Measurements from ENCODE around the gene RNF39.
"Not testable (repeated sequence)": the region's sequence is repeated elsewhere in the genome, so short reads cannot be mapped to it uniquely, and the experiment has no call there.

RNF39 gene, protein sequence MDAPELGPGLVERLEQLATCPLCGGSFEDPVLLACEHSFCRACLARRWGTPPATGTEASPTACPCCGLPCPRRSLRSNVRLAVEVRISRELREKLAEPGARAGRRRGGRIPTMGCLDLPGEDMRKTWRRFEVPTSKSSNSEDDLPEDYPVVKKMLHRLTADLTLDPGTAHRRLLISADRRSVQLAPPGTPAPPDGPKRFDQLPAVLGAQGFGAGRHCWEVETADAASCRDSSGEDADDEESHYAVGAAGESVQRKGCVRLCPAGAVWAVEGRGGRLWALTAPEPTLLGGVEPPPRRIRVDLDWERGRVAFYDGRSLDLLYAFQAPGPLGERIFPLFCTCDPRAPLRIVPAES

DNA sequence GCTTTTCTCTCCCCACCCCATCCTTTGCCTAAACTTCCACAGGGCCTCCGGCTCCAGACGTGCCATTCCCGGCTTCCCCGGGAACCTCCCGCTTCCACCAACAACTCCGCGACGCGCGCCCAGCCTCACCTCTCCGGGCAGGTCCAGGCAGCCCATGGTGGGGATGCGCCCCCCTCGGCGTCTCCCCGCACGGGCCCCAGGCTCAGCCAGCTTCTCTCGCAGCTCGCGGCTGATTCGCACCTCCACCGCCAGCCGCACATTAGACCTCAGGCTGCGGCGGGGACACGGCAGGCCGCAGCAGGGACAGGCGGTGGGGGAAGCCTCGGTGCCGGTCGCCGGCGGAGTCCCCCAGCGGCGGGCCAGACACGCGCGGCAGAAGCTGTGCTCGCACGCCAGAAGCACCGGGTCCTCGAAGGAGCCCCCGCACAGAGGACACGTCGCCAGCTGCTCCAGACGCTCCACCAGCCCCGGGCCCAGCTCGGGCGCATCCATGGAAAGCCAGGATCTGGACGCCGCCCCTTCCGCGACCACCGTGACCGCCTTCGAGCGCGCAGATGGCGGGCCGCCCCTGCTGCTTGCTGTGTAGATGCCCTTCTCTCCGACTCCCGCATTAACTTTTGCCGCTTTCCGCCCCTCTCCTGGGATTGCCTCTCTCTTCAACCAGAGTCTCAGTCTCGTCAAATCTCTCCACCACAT is at the start of gene RNF39:
TSS of gene RNF39 (minus strand) at position 676 of the 696 bp plus-strand sequence. CDS start at position 492, 184 bp downstream.
- DNase-seq (ENCODE audit: low read depth in 2 of 2) = no peak

DNA sequence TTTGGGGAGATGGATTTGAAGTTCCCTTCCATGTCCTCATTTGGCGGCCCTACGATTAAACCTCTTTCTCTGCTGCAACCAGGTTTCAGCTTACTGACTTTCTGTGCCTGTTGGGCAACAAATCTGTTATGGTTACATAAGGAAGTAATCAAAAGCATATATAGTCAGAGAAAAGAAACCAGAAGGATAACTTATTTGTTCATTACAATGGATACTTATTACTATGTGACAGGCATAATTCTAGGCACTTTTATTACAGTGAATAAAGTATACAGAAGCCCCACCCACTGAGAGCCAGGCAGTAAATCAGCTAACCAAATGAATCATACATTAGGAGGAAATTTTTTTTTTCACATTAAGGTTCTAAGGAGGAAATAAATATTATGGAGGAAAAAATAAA is 46.9 kb upstream of the RNF39 start:
- DNase-seq (ENCODE audit: low read depth in 2 of 2) = no peak

DNA sequence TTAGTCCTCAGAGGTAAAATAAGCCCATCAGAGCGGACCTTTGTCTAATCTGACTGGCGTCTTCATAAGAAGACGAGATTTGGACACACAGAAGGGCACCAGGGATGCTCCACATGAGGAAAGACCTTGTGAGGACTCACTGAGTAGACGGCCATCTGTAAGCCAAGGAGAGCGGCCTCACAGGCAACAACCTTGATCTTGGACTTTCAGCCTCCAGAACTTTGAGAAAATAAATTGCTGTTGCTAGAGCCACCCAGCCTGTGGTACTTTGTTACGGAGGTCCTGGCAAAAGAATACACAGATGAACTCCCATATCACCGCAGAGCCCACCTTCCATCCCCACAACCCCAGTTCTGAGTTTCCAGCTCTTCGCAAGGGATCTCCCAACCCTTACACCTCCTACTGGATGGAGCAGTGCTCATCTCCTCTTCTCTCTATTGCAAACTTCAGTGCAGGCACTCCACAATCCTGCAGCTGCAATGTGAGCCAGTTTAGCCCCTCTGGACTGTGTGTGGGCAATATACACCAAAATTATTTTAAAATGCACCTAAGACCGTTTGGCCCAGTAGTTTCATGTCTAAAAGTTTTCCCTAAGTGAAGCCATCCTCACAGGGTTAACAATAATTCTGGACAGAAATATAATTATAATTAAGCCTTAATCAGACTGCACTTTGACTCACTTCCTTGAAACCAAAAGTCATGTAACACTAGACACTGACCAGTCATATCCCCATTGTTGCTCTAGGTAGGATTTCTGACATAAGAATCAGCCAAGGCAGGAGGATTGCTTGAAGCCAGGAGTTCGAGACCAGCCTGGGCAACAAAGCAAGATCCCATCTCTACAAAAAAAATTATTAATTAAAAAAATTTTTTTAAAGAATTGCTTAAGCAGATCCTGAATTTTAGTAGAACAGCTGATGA is 46.1 kb upstream of the RNF39 start:
- no peak for DNase-seq (ENCODE audit: low read depth in 2 of 2)

DNA sequence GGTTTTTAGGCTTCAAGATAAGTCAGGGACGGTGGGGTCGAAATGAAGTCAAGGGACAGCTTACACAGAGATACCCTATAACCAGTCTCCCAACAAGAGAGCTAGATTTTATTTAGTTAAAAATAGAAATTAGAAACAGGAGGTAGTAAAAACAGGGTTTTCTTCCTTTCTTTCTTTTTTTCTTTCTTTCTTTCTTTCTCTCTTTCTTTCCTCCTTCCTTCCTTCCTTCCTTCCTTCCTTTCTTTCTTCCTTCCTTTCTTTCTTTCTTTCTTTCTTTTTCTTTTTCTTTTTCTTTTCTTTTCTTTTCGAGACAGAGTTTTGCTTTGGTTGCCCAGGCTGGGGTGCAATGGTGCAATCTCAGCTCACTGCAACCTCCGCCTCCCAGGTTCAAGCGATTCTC is 43.1 kb upstream of the RNF39 start:
- not testable (repeated sequence) for DNase-seq (ENCODE audit: low read depth in 2 of 2)

DNA sequence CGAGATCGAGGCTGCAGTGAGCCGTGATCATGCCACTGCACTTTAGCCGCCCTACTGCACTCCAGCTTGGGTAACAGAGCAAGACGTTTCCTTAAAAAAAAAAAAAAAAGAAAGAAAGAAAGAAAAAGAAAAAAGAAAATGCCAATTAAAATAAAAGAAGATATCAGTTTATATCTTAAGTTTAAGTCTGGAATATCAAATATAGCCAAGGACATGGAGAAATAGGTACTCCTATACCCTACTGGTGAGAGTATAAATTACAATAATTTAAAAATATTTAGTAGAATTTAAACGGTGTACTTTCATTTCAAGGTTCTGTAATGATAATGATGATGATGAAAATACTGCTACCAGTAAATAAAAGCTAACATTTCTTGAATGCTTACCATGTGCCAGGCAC is 41.2 kb upstream of the RNF39 start:
- DNase-seq (ENCODE audit: low read depth in 2 of 2) = no peak

DNA sequence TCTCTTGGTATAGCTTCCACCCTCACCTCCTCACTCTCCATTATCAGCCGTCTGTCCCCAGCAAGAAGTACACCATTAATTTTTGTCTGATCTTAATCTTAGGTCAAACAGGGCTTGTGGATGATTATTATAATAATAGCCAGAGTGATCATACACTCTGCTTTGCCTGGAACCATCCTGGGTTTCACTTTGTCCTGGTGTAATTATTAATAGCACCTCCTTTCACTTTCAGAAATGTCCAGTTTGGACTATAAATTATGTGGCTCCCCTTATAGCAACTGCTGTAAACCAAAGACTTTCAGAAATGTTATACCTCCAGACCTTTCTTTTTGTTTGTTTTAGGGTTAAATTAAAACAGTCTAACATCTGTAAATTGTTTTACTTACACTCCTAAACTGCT is 38.3 kb upstream of the RNF39 start:
- DNase-seq (ENCODE audit: low read depth in 2 of 2) = no peak

DNA sequence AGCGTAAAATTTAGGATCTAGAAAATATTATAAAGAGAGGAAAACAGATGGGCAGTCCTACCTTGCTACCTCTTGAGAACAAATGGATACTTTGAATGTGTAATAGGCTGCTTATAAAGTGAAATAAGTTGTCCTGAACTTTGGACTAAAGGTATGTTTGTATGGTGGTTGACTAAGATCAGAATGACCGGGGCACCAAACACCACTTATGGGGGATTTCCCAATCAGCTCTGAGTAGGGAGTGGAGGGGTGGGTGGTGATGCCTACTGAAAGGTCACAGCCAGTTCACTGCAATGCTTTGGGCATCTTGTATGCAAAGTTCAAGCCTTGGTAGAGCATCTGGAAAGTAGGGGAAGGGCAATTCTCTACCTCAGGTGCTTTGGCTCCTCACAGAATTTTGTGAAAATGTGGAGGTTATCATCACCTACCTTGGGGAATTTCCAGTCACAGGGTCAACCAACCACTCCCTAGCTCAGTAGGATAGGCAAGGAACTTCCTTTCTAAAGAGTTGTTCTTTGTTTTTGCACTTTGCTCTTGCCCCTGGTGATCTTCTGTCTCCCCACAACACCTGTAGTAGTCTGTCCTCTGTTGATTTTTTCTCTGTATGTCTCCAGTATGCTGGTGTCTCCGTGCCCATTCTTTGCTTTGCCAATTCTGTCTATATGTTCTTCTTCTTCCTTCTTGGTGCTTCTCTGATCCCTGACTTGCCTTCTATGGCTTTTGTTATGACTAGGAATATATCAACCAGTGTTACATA is 37.6 kb upstream of the RNF39 start, which contains the start of gene TRIM31:
TSS of gene TRIM31 (minus strand) at position 88 of the 757 bp plus-strand sequence. CDS start 285 bp downstream, outside the sequence.
- no peak for DNase-seq (ENCODE audit: low read depth in 2 of 2)

DNA sequence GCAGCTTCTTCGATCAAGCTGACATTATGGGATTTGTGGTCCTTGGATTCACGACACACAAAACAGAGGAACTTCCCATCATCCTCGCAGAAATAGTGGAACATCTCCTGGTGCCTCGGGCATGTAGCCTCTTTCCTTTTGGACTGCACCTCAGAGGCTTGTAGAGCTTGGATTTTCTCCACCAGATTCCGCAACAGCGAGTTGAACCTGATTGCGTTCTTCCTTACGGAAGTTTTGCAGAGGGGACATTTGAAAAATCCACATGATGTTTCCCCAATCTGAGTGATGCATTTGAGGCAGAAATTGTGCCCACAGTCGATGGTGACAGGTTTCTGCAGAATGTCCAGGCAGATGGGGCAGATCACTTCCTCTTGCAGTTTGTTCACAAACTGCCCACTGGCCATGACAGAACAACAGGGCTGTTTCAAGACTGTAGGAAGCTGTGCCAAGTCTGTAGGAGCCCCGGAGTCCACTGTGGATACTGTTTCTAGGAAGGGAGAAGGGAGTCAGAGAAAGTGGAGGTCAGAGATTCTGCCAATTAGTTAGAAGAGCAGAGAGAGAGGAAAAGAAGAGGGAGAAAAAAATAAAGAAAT is 36.9 kb upstream of the RNF39 start:
- DNase-seq (ENCODE audit: low read depth in 2 of 2) = no peak

DNA sequence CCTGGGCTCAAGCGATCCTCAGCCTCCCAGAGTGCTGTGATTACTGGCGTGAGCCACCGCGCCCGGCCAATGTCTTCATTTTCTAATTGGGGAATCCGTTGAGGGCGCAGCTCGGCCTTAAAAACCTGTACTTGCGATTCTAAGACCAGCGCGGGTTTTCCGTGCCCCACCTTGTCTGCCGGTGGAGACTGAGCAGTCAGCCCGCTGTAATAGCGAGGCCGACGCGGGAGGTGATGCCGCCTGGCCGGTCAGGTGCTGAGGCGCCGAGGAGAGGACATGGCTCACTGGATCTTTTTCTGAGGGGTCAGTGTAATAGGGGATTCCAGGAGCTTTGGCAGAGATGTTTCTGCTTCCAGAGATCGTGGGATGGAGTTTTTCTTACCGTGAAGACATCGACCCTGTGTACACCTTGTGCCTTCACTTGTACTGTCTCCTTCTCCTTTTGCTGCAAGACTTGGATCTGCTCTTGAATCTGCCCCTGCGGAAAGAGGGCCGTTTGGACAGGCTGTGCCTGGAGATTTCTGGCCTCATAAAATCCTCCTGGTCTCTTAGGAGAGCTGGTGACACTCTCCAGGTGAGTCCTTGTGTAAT is 35.8 kb upstream of the RNF39 start:
- DNase-seq (ENCODE audit: low read depth in 2 of 2) = no peak

DNA sequence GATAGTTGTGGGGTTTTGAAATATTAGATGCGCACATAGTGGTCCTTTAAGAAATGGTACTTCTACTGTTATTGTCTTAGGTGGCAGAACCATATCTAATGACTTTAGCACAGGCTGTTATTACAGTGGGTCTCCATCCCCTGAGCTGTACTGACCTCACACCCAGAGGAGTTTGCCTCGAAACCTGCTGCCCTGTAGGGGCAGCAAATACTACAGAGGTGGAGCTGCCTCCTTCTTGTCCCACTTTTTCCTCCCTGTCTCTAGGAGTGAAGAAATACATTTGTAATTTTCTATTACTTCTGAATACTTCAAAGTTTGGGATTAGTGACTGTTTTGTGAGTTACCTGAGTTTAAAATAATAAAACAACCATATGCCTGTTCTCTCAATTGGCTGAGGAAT is 29.1 kb upstream of the RNF39 start:
- DNase-seq (ENCODE audit: low read depth in 2 of 2) = no peak

DNA sequence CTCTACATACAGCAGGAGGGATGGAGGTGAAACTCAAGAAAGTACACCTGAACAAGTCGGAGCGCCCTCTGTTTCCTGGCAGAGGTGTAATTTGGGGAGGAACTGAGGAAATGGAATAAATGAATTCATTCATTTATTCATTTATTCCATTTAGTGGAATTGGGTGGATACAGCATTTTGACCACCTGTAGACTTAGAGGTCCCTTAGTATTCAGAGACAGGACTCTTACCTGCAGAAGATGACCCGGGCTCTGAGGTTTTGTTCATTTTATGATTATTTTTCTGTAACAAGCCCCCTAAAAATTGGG is 28.3 kb upstream of the RNF39 start:
- no peak for DNase-seq (ENCODE audit: low read depth in 2 of 2)

DNA sequence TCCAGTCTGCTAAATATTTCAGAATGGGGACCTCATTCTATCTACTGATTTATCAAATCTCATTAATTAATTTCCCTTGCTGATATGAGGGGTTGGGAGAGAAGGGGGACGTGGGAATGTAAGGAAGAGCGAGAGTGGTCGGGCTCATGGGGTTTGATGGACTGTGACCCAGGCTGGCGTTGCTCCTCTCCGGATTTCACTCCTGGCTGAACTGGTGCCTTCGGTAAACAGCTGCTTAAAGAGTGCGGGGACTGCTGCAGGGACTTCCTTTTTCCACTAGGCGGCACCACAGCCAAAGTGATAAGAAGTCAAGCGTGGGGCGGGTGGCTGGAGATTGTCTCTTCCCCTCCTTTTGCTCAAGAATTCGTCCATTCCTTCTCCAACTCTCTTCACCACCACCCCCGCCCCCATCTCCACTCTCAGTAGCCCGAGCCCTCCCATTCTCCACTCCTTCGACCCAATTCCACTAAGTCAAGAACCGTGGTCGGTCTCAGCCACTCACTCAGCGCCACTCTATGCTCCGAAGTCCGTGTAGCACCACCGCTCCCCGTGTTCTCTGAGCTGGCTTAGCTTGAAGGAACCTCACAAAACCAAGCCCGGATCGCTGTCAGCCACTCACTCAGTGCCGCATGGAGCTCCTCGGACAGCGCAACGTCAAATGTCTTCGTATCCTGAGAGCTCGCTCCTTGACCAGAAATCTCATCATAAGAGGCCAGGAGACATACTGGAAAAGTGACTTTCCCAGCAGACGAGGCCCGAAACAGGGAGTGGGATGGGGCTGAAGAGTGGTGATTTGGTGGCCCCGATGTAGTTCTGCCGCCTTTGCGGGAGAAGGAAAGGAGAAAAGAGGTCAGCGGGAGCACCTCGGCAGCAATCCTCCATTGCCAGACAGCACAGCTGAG is 27.7 kb upstream of the RNF39 start:
- peak; percentile 77 to 78 for DNase-seq (ENCODE audit: low read depth in 2 of 2)

DNA sequence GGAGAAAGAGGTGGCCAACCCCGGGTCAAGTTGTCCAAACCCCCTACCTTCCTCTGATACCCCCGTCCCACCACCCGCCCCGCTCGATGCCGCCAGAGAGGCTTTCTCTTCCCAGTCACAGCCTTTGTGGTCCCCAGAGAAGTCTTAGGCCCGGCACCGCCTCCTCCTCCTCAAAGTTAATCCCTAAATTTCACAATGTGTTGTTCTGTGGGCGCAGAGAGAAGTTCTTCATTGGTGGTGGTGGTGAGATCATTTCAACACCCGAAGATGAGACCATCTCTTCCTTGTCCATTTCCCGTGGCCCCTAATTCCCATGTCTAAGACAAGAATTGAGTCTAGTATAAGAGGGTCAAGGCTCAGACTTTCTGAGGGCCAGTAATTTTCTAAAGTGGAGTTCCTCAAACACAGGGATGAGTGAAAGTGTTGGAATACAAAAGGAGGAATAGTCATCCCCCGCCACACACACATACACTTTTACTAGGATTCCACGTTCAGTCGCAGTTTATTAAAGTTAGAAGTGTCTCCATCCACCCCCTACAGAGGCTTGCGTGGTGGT is 26.9 kb upstream of the RNF39 start:
- DNase-seq (ENCODE audit: low read depth in 2 of 2) = no peak

DNA sequence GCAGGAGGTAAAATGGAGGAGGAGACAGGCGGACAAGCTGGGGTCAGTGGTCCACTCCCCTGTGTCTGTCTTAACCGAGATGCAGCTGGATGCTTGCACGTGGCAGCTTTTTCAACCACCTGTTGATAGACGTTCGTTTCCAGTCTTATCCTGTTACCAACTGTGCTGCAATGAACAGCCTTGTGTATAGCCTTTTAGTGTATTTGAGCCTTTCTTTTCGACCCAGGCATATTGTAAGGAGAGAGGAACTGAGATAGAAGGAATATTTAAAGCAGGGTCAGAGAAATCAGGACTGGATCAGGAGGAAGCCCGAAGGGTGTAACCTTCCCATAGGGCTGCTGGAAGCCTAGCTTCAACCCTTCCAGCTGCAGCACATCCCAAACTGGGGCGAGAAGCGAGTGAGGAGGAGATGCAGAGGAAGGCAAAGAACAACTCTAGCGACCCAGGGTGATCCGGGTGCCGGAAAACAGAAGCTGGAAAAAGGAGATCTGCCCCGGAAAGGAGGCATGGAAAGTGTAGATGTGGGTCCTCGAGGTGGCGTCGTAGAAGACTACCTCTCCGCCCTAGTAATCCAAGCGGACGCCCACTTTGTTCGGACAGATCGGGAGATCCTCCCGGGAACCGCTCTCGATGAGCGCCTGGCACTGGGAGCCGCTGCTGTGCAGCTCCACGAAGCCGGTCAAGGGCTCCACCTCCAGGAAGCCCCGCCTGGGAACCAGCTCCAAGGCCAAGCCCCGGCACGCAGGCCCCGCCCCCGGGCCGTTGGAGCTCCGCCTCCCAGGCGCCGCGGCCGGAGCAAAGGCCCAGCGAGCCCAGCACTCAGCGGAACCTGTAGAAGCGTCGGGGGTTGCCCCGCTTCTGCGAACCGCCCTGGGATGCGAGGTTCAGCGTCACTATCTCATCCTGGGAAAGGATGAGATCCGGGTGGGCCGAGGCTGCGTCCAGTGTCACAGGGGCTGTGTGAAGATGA is 26.2 kb upstream of the RNF39 start:
- peak; percentile 46 to 63 for DNase-seq (ENCODE audit: low read depth in 2 of 2)

DNA sequence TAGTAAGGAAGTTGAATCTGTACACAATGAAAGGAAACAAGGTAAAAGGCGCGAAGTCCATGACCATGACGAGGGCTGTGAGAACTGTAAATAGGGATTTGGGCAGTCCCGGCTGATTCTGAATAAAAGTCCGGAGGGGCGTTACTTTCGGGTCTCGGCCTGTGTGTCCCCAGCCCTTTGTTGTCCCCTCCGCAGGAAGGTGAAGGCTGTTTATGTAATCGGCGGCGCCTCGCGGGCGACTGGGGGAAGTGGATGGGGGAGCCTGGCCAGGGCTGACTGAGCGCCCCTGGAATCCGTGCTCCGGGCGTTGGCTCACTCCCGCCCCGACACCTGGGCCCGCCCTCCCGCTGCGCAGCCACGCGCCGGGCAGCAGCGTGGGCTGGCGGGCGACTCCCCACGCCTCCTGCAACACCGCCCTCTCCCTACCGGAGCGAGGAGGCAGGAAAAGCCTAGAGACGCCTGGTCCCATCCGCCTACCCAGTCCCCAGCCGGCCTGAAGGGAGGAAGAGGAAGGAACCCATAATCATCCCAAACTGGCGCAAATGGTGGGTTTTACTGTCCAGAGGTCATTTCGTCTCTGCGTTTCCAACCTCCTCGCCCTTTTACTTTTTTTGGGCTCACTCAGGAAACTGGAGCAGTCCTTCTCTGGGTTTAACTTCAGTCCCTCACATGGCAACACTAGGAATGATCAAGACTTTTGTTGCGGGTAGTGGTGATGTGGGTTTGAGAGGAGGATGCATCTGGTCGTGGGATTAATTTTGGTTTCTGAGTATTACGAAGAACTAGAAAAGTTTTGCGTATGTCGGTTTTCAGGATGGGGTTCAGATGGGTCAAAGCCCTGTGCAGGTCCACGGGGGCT is 25.2 kb upstream of the RNF39 start:
- DNase-seq (ENCODE audit: low read depth in 2 of 2) = no peak

DNA sequence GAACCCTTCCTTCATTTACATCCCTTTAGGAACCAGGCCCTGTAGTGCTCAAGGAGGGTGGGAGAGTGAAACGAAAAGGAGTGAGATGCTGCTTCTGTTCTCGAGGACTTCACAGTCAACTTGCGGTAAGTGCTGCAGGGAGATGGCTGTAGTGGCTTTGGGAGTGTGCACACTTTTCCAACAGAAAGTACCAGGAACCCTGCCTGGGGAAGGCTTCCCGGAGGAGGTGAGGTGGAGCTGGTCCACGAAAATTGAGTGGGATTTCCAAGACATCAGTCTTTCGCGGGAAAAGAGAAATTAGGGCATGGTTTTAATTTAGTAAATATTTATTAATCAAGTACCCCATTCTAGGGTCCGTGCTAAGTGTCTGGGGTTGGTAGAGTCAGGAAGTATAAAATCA is 24.6 kb upstream of the RNF39 start:
- no peak for DNase-seq (ENCODE audit: low read depth in 2 of 2)
